ENCODE results near the gene CEP72. TPM values are rescaled to one million over a fixed set of nuclear protein-coding genes. Genes with fewer than 3 reads are reported as not detected.

Gene CEP72
- total RNA-seq, 1 donor from 2014 or later, result 11.9 TPM

- H3K27me3 Mint-ChIP-seq (ENCODE audit: unreplicated experiment), result no peaks in the 10 kb centered on the region
These were observed 31.7 kb downstream of the CEP72 start for GRCh38 chr5:643811-644271.

GRCh38 chr5:644509-644908 is 32.4 kb downstream of the CEP72 start:
- peak overlapping the region; percentile 48 for H3K4me3 Mint-ChIP-seq (ENCODE audit: unreplicated experiment)
- no peak for TF ChIP-seq CTCF (IDR thresholded peaks at IDR 0.05; ENCODE audit: unreplicated experiment)
- H3K27me3 Mint-ChIP-seq (ENCODE audit: unreplicated experiment), result no peaks in the 10 kb centered on the region
- DNase-seq (ENCODE audit: low spot score), result no peak
- no peak overlapping the region for H3K27ac Mint-ChIP-seq (ENCODE audit: unreplicated experiment)
- H3K9me3 Mint-ChIP-seq (ENCODE audit: unreplicated experiment), result no peaks in the 10 kb centered on the region
- H3K36me3 Mint-ChIP-seq (ENCODE audit: low read depth, unreplicated experiment), result peaks cover 28% of the 10 kb centered on the region
- H3K4me1 Mint-ChIP-seq (ENCODE audit: unreplicated experiment), result no peaks in the 10 kb centered on the region

More at GRCh38 chr5:643811-644271, 31.7 kb downstream of the CEP72 start:
- Mint-ChIP-seq H3K4me3 (ENCODE audit: unreplicated experiment) (peak overlapping the region; percentile 48), H3K4me1 (ENCODE audit: unreplicated experiment) (no peaks in the 10 kb centered on the region), H3K36me3 (ENCODE audit: low read depth, unreplicated experiment) (peaks cover 28% of the 10 kb centered on the region), H3K9me3 (ENCODE audit: unreplicated experiment) (no peaks in the 10 kb centered on the region), H3K27ac (ENCODE audit: unreplicated experiment) (no peak overlapping the region)
- no peak for TF ChIP-seq CTCF (IDR thresholded peaks at IDR 0.05; ENCODE audit: unreplicated experiment)
- DNase-seq (ENCODE audit: low spot score), result no peak

- Mint-ChIP-seq H3K36me3 (ENCODE audit: low read depth, unreplicated experiment) (peaks cover 28% of the 10 kb centered on the region), H3K4me3 (ENCODE audit: unreplicated experiment) (no peak overlapping the region), H3K27ac (ENCODE audit: unreplicated experiment) (no peak overlapping the region), H3K9me3 (ENCODE audit: unreplicated experiment) (no peaks in the 10 kb centered on the region), H3K27me3 (ENCODE audit: unreplicated experiment) (no peaks in the 10 kb centered on the region), H3K4me1 (ENCODE audit: unreplicated experiment) (no peaks in the 10 kb centered on the region)
- TF ChIP-seq CTCF (IDR thresholded peaks at IDR 0.05; ENCODE audit: unreplicated experiment), result no peak
- DNase-seq (ENCODE audit: low spot score), result no peak
These were observed 32.8 kb downstream of the CEP72 start for GRCh38 chr5:644971-645370.

GRCh38 chr5:645421-645820 is 33.3 kb downstream of the CEP72 start:
- no peak for TF ChIP-seq CTCF (IDR thresholded peaks at IDR 0.05; ENCODE audit: unreplicated experiment)
- Mint-ChIP-seq H3K9me3 (ENCODE audit: unreplicated experiment) (no peaks in the 10 kb centered on the region), H3K27ac (ENCODE audit: unreplicated experiment) (no peak overlapping the region), H3K27me3 (ENCODE audit: unreplicated experiment) (no peaks in the 10 kb centered on the region), H3K4me1 (ENCODE audit: unreplicated experiment) (no peaks in the 10 kb centered on the region), H3K4me3 (ENCODE audit: unreplicated experiment) (no peak overlapping the region), H3K36me3 (ENCODE audit: low read depth, unreplicated experiment) (peaks cover 24% of the 10 kb centered on the region)
- no peak for DNase-seq (ENCODE audit: low spot score)

GRCh38 chr5:646396-647201 is 34.5 kb downstream of the CEP72 start:
- Mint-ChIP-seq H3K9me3 (ENCODE audit: unreplicated experiment) (no peaks in the 10 kb centered on the region), H3K27me3 (ENCODE audit: unreplicated experiment) (no peaks in the 10 kb centered on the region), H3K27ac (ENCODE audit: unreplicated experiment) (peak overlapping the region; percentile 10), H3K36me3 (ENCODE audit: low read depth, unreplicated experiment) (peaks cover 24% of the 10 kb centered on the region), H3K4me3 (ENCODE audit: unreplicated experiment) (peak overlapping the region; percentile 59), H3K4me1 (ENCODE audit: unreplicated experiment) (no peaks in the 10 kb centered on the region)
- no peak for DNase-seq (ENCODE audit: low spot score)
- TF ChIP-seq CTCF (IDR thresholded peaks at IDR 0.05; ENCODE audit: unreplicated experiment), result no peak

Measured in endothelial cell (in vitro differentiated cells).